GM18909 (cell line): ENCODE measurements around the gene NCAPG2.
A peak's percentile ranks its signal among the peaks of the same experiment; 100 is the strongest.
"Not testable (repeated sequence)": the region's sequence is repeated elsewhere in the genome, so short reads cannot be mapped to it uniquely, and the experiment has no call there.

ENCODE experiments used
- ATAC-seq: cut with Tn5 transposase; IDR thresholded peaks from one replicate; pipeline ENCODE4 v1.9.1; 2021; ENCODE audit warnings: mild to moderate bottlenecking; ENCODE audit not compliant: unreplicated experiment, poor library complexity

NCAPG2 gene

DNA sequence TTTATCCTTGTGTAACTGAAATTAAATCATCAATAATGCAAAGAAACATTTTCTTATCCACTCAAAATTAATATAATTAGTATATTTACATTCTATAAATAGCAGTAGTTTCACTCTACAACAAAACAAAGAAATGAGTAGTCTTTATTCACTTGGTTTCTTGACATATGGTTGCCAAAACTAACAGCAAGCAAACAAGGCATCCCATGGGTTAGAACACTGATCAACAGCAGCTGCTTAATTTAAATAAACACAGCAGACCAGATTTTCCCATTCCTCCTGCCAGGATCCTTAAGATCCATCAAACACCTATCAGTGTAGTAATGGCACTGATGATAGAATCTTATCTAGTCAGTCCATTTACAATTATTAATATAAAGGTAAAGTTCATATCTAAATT is 22.1 kb downstream of the NCAPG2 start:
- ATAC-seq = no peak

DNA sequence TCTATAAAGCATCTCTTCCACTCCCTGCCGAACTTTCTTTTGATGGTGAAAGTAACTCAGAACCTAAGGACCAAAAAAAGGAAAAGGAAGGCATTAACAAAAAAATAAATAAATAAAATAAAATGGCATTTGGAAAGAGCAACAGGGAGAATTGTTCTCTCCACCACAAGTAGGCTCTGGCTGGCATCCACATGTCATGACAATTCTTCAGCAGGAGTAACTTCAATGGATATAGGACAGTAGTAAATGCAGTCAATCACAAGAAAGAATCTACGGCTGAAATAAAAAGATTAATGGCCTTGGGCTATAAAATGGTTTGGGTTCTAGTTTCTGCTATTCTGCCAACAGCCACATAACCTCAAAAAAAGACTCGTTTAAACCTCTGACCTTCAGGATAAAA is 23.9 kb downstream of the NCAPG2 start:
- ATAC-seq = no peak

DNA sequence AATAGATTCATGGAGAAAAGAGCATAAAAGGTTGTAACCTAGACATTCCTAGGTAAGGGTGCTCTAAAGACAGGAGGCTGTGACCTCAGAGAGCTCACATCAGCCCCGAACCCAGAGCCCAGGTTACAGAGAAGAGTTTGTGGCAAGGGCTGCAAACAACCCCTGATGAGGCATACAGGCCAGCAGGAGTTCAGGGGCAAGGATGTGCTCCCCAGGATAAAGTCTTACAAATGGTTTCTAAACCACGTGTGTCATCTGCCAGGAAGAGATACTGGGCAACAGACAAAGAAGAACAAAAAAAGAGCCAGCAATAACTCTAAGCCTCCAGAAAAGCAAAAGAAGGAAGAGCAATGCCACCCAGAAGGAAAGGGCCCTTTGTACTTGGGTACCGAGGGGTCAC is 27.7 kb downstream of the NCAPG2 start:
- ATAC-seq = no peak

GRCh38 chr7:158676171-158676840 is 28.3 kb downstream of the NCAPG2 start:
- ATAC-seq = no peak

- ATAC-seq = no peak
These were observed 31.6 kb downstream of the NCAPG2 start for GRCh38 chr7:158672975-158673374.

GRCh38 chr7:158668086-158668485 is 36.5 kb downstream of the NCAPG2 start:
- ATAC-seq = not testable (repeated sequence)

GRCh38 chr7:158666966-158667678 is 37.5 kb downstream of the NCAPG2 start:
- not testable (repeated sequence) for ATAC-seq

DNA sequence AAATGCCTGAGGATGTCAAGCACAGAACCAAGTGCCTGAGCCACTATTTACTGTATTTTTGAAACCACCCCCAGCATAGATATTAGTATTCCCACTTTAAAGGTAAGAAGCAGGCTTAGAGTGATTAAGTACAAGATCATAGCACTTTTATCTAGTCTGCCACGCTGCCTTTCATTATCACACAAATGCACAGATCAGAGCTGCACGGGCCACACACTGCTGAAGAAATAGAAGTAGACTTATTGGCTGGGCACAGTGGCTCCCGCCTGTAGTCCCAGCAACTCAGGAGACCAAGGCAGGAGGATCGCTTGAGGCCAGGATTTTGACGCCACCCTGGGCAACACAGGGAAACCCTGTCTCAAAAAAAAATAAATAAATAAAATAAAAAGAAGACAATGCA is 38.2 kb downstream of the NCAPG2 start:
- ATAC-seq = no peak

DNA sequence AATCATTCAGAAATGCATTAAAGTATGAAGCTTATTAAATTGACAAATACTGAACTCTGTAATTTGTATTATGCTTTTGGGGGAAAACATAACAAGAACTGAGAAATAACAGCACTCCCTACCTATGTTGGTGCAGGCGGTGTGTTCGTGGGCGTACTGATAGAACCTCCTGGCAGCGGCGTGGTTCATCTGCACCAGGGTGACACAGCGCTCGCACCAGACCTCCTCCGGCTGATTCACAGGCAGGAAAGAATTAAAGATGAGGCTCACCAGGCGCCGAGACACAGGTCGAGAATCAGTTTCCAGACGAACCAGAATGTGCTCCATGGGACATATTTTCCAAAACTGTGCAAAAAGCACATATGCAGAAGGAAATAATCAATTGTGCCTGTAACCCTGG is 40.2 kb downstream of the NCAPG2 start:
- ATAC-seq = no peak

DNA sequence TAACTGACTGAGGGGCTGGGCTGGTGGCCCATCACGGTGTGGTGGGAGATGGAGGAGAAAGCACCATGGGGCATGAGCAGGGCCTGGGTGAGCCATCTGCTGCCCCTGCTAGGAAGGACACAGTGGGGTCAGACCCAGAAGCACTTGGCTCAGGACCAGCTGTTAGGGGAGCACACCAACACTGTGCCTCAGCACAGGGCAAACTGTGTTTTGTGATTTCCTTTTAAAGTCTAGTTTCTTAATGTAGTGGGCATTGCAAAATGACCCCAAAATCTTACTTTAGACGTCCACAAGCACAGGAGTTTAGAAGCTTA is 41.2 kb downstream of the NCAPG2 start:
- ATAC-seq = no peak

- no peak for ATAC-seq
These were observed 41.8 kb downstream of the NCAPG2 start for GRCh38 chr7:158662610-158663427.

GRCh38 chr7:158658475-158658874 is 46.1 kb downstream of the NCAPG2 start:
- ATAC-seq = no peak

- peak; percentile 47 for ATAC-seq
These were observed 47.3 kb downstream of the NCAPG2 start for GRCh38 chr7:158657189-158657746.

GRCh38 chr7:158655931-158656441 is 48.6 kb downstream of the NCAPG2 start:
- ATAC-seq = peak; percentile 97

GRCh38 chr7:158655507-158655906 is 49.1 kb downstream of the NCAPG2 start:
- ATAC-seq = no peak

DNA sequence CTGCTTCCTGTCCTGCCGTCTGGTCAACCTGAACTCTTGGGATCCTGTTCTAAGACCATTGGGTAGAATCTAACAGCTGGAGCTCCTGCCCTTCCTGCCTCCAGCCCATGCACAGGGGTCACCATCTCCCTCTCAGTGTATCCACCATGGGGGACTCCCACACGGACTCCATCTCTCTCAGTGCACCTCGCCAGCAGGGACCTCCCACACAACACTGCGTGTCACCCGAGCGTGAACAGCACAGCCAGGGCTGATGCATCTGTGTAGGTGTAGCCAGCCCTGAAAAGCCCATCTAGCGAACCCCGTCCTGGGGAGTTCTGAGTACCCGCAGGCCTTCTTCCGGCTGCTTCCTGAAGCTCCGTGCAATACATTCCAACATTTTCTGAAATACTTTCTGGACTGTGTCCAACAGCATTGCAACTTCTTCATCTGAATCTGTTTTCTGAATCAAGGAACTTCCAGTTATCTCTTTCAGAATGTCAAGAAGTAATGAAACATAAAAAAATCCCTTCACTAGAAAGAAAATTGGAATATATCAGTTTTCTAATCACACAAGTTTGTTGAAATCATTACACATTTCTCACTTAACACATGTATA is 52.5 kb downstream of the NCAPG2 start:
- ATAC-seq = no peak

GRCh38 chr7:158650821-158651225 is 53.8 kb downstream of the NCAPG2 start:
- no peak for ATAC-seq

DNA sequence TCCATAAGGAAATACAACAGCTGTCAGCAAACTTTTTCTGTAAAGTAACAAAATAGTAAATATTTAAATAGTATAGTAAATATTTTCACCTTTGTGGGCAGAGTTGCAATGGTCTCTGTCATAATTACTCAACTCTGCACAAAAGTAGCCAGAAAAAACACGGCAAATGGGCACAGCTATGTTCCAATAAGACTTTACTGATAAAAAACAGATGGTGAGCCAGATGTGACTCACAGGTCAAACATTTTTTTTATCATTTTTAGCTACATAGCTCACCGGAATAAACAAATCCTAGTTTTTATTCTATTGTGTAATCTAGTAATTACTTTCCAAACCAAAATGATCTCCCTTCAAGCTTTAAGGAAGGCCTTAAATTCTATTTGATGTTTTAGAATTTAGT is 55.3 kb downstream of the NCAPG2 start:
- ATAC-seq = no peak

- no peak for ATAC-seq
These were observed 55.8 kb downstream of the NCAPG2 start for GRCh38 chr7:158648787-158649186.

- ATAC-seq = no peak
These were observed 56.4 kb downstream of the NCAPG2 start for GRCh38 chr7:158648168-158648567.

DNA sequence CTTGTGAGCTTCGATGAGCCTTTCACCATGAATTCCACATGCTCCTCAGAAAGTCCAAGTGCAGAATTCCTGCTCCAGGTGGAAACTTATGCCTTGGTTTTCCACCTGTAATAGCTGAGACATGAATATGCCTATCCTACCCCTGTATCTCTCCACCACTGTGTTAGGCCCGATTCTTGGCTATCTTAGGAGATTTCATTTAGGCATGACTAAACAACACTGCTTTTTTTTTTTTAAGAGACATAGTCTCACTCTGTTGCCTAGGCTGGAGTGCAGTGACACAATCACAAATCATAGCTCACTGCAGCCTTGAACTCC is 57.2 kb downstream of the NCAPG2 start:
- ATAC-seq = no peak
